H1 (cell line): ENCODE results near the gene ADGRL3. TPM values are rescaled to one million over a fixed set of nuclear protein-coding genes. Genes with fewer than 3 reads are reported as not detected.

Experiments
- CHD7 ChIP-seq: fragments of 300-600 bp; sonication (generic); IDR thresholded peaks from 2 replicates; pipeline ENCODE4 v1.7.1; 2012; ENCODE audit warnings: low read length, moderate library complexity, mild to moderate bottlenecking, inconsistent platforms; ENCODE audit not compliant: insufficient replicate concordance
- EP300 ChIP-seq, 2 experiments: IDR thresholded peaks; 1 replicate in 1 of 2; 2 replicates in 1 of 2; pipeline ENCODE4 v1.6.1; 2011 to 2012; ENCODE audit warnings: low read depth in 2 of 2, low read length in 2 of 2, mild to moderate bottlenecking in 2 of 2, borderline replicate concordance in 1 of 2, inconsistent platforms in 1 of 2, moderate library complexity in 1 of 2
- polyA plus RNA-seq, 7 experiments: library from polyadenylated mRNA; depleted of rRNA in 3 of 7; stranded (reverse) in 5 of 7; unstranded in 2 of 7; fragments of >200 nt in 5 of 7; fragments of 200-250 nt in 2 of 7; gene quantifications; 1 replicate in 5 of 7; 2 replicates in 1 of 7; 4 replicates in 1 of 7; pipeline versions ENCODE4 v1.2.1 to v1.2.3, GENCODE V29; 2011 to 2013; ENCODE audit warnings: missing spikeins in 2 of 7, mixed read lengths in 2 of 7
- total RNA-seq: library from RNA; stranded (reverse); fragmentation: NEBNext Ultra II Directional; extraction: Animal tissue kit (Norgen Biotek cat#: 25700); gene quantifications from 2 replicates; pipeline ENCODE4 v1.2.1, GENCODE V29; 2021

The ADGRL3 gene
- total and polyA plus RNA-seq, 2 of the 8 experiments (the other 6 are each of a cell fraction or from before 2014, with no cell fraction given), result 6.6 to 13.0 TPM

- peak; percentile 82 for TF ChIP-seq CHD7
- 0 out of 3 replicates have a peak, but pooled peaks of 1 of the 2 experiments have one; percentile 68 for TF ChIP-seq EP300 (IDR thresholded peaks at IDR 0.05; ENCODE audit: borderline replicate concordance in 1 of 2, low read depth in 2 of 2, low read length in 2 of 2)
Measured at GRCh38 chr4:61911313-61911756, 711.2 kb downstream of the ADGRL3 start (continued).
